Measurements from ENCODE around the gene ARNT2.

ARNT2 gene

DNA sequence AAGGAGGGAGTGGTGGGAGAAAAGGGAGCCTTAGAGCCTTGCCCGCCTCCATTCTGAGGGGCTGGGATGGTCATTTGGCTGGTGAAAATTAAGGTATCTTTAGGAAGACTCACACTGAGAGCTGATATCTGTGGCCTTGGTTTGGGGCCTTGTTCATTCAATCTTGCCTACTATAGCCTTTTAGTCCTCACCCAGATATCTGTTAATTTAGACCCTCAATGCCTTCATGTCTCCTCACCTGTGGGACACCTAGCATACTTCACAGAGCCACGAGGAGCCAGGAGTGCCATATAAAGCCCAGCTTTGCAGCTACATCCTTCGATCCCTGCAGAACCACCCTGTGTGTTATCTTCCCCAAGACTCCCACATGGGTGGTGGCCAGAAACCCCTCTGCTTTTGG, 4.7 kb upstream of the ARNT2 start:
- Mint-ChIP-seq H3K36me3 (no peaks in the 10 kb centered on the region), H3K4me3 (no peak overlapping the region), H3K27ac (no peak overlapping the region), H3K4me1 (no peaks in the 10 kb centered on the region), H3K9me3 (no peaks in the 10 kb centered on the region)
- DNase-seq (ENCODE audit: low spot score in 2 of 2) (no peak), ATAC-seq (no peak)

DNA sequence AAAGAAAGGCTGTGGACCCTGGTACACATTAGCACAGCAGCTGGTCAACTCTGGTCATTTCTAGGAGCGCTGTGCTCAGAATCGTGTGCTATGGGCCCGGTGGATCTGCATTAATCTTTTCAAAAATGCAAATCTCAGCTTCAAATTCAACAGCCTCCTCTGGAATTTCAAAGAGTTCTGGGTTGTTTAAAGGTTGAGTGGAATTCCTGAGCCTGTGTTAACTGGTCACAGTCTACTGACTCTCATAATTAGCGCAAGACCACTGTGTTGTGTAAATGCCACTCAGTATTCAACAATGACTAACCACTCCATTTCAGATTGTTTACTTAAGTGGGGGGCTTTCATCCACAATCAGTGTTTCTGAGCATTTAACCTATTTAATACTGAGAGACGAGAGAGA, 2.7 kb upstream of the ARNT2 start:
- Mint-ChIP-seq H3K36me3 (no peaks in the 10 kb centered on the region), H3K27ac (no peak overlapping the region), H3K4me3 (no peak overlapping the region)

DNA sequence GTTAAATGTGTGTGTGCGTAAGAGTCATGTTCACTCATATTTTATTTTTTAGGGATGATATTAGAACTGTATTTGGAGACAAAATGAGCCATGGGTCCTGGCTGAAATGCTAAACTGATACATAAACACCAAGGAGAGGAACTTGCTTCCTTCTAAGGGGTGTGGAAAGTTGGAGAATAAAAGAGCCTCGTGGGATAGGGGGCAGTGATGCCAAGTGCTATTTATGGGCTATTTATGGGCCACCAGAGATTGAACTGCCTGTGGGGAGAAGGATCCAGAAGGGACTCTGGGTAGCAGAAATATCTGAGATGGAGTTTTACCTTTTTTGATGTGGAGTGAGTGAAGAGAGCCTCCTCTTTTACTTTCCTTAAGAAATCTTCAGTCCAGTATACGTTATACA, 1.8 kb upstream of the ARNT2 start:
- Mint-ChIP-seq H3K4me1 (no peaks in the 10 kb centered on the region), H3K9me3 (no peaks in the 10 kb centered on the region), H3K4me3 (no peak overlapping the region), H3K36me3 (no peaks in the 10 kb centered on the region), H3K27ac (no peak overlapping the region)
- ATAC-seq (no peak), DNase-seq (ENCODE audit: low spot score in 2 of 2) (no peak)

More for the DNA sequence above, 2.7 kb upstream of the ARNT2 start:
- no peaks in the 10 kb centered on the region for H3K4me1 Mint-ChIP-seq
- no peaks in the 10 kb centered on the region for H3K9me3 Mint-ChIP-seq
- ATAC-seq (no peak), DNase-seq (ENCODE audit: low spot score in 2 of 2) (no peak)

DNA sequence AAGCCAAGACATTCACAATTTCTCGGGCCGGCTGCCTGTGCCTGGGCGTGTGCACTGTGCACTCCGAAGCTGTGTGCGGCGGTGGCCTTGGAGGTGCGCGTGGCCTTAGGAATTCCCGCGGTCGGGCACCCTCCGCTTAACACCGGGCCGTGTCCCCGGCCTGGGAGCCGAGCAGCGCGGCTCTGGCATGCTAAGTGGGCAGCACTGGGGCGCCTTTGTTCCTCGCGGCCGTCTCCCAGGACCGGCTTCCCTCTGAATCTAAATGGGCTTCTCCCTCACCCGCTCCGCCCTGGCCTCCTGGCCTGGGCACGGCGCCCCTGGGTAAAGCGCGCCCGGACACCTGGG, 498 bp upstream of the ARNT2 start:
- Mint-ChIP-seq H3K27ac (no peak overlapping the region), H3K4me3 (no peak overlapping the region), H3K4me1 (no peaks in the 10 kb centered on the region), H3K36me3 (no peaks in the 10 kb centered on the region), H3K9me3 (no peaks in the 10 kb centered on the region)
- DNase-seq (ENCODE audit: low spot score in 2 of 2): no peak
- ATAC-seq: no peak

DNA sequence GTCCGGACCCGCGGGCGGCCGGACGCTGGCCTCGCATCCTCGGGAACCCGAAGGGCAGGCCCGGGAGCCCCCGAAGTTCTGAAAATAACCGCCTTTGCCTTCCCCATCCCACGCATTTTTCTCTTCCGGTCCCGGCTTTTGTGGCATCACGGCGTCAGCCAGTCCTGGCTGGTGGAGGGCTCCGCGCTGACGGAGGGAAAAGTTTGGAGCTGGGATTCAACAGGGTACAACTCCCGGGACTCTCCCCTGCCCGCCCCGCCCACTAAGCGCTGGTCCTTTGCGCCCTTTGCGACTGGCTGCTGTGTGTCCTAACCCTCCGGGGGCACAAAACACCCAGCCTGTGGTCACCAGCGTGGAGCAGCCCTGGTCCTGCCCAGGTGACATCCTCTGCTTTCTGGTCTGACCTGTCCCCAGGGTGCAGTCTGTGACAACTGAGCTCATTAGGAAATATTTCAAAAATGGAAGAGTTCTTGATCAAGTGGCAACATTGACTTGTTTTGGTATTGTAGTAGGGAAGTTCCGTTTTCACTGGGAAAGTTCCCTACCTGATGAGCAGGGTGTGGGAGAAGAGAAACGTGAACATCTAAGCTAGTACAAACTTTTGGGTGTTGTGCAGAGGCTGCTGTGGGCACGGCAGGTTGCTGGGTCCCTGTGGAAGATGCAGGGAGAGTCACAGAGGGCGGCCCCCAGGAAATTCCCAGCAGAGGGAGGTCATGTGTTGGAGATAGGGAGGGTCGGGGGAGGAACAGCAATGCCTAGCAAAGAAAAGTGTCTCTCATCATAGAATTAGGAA, 775 bp downstream of the ARNT2 start:
- no peak overlapping the region for H3K27ac Mint-ChIP-seq
- no peak overlapping the region for H3K4me3 Mint-ChIP-seq
- ATAC-seq (no peak), DNase-seq (ENCODE audit: low spot score in 2 of 2) (no peak)
- H3K9me3 Mint-ChIP-seq: no peaks in the 10 kb centered on the region
- no peaks in the 10 kb centered on the region for H3K4me1 Mint-ChIP-seq
- H3K36me3 Mint-ChIP-seq: no peaks in the 10 kb centered on the region

DNA sequence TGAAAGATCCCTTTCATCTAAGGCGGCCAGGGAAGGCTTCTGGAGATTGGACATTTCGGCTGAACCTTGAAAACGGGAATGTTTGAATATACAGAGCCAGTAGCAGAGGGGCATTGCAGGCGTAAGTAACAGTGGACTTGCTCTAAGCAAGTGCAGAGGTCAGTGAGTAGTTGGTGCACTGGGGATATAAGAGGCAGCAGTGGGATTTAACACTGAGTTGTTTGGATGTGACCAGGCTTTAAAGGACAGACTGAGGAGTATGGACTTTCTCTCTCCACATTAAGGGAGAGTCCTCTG, 1.3 kb downstream of the ARNT2 start:
- Mint-ChIP-seq H3K9me3 (no peaks in the 10 kb centered on the region), H3K27ac (no peak overlapping the region), H3K36me3 (no peaks in the 10 kb centered on the region), H3K4me3 (no peak overlapping the region), H3K4me1 (no peaks in the 10 kb centered on the region)
- DNase-seq (ENCODE audit: low spot score in 2 of 2) (no peak), ATAC-seq (no peak)

DNA sequence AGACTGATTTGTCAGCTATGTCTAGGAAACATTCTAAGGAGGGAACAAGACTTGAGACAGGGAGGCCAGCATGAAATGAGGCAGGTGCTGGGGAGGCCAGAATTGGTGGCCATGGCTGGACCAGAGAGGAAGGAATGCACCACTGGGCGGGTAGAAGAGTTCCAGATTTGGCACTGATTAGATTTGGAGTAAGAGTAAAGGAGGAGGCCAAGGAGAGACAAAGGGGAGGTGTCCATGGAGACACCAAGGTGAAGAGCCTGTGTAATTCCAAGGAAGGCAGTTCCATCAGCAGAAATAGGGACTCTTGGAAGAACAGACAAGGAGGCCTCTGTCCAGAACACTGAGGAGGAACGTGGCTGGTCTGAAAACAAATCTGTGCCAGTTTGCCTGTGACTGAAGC, 1.8 kb downstream of the ARNT2 start:
- H3K9me3 Mint-ChIP-seq: no peaks in the 10 kb centered on the region
- no peaks in the 10 kb centered on the region for H3K36me3 Mint-ChIP-seq
- no peak overlapping the region for H3K27ac Mint-ChIP-seq
- no peak overlapping the region for H3K4me3 Mint-ChIP-seq
- no peak for DNase-seq (ENCODE audit: low spot score in 2 of 2)
- H3K4me1 Mint-ChIP-seq: no peaks in the 10 kb centered on the region
- ATAC-seq: no peak

DNA sequence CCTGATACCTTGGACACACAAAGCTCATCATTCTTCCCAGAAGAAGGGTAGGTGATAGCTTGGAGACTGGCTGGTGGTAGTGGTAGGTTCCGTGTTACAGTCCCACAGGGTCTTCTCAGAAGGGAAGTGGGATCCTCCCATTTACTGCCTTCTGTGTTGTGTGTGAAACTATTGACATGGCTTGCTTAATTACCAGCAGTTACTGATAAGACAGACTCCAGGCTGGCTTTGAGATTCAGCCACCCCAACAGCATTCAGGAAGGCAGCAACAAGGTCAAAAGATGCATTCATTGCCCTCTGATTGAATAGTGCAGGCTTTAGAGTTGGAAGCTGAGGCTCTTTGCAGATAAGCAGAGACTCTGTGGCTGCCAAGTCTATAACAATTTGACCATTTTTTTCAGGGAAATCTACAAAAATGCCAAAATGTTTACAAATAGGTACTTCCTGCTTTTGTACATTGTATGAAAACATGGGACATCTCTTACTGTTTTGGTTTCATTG, 7.7 kb downstream of the ARNT2 start:
- H3K4me3 Mint-ChIP-seq: no peak overlapping the region
- no peak overlapping the region for H3K27ac Mint-ChIP-seq
- no peaks in the 10 kb centered on the region for H3K9me3 Mint-ChIP-seq
- ATAC-seq (no peak), DNase-seq (ENCODE audit: low spot score in 2 of 2) (no peak)
- H3K4me1 Mint-ChIP-seq: no peaks in the 10 kb centered on the region
- no peaks in the 10 kb centered on the region for H3K36me3 Mint-ChIP-seq

DNA sequence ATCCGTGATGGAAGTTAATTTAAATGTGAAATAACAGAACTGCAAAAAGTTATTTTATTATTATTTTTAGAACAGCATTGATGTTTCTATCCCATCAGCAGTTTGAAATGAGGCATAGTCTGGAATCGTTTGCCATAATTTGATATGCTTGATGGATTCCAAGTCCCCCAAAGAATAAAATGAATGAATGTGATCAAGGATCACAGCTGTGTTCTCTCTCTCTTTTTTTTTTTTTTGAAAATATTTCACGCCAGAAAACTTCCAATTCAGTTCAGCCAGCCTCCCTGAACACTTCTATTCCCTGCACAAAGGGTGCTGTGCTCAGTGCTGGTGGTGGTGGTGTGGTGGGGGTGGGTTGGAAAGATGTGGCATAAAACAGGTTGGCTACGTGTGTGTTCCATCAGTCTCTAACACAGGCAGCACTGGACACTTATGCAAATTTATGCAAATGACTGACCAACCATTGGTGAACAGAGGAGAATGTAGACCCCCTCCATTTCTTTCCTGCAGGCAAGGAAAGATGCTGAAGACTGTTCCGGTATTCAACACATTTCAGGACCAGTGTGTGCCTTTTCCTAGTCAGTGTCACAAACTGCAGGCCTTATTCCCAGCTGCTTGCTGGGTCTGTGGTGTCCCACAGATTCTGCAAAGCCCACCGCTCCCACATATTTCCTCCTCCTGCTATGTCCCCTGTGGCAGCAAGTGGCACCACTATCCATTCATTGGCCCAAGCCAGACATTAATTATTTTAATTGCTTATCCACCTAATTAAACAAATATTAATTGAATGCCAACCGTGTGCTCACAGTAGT, 10.6 kb downstream of the ARNT2 start:
- no peaks in the 10 kb centered on the region for H3K9me3 Mint-ChIP-seq
- DNase-seq (ENCODE audit: low spot score in 2 of 2) (no peak), ATAC-seq (no peak)
- H3K27ac Mint-ChIP-seq: no peak overlapping the region
- H3K36me3 Mint-ChIP-seq: no peaks in the 10 kb centered on the region
- no peak overlapping the region for H3K4me3 Mint-ChIP-seq
- no peaks in the 10 kb centered on the region for H3K4me1 Mint-ChIP-seq

DNA sequence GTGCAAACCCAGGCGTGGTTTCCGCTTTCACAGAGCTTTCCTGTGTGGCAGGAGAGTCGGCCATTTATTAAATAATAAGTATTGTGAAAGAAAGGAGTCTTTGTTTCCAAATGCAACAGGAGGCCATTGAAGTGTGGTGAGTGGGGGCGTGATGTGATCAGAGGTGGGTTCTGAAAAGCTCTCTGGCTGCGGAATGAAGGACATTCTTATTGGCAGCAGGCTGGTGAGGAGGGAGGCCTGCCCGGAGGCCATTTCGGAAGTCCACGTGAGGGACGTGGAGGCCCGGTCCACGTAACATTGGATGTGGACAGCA, 11.1 kb downstream of the ARNT2 start:
- Mint-ChIP-seq H3K27ac (no peak overlapping the region), H3K4me3 (no peak overlapping the region), H3K36me3 (no peaks in the 10 kb centered on the region), H3K9me3 (no peaks in the 10 kb centered on the region), H3K4me1 (no peaks in the 10 kb centered on the region)
- ATAC-seq: no peak
- no peak for DNase-seq (ENCODE audit: low spot score in 2 of 2)

DNA sequence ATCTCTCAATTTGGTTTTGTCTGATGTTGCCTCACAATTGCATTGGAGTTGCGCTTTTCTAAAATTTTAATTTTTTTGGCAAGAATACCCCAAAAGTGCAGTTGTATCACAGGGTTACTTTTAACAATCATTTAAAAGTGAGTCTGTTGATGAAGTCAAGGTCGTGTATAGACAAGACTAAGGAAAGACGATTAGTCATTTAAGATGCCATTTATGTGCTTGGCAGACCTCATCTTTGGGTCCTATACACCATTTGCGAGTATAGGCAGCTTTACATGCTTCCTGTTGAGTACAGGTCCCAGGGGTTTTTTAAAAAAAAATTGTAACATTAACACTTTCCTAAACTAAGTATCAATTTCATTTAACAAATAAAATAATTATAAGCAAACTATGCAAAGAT, 12.5 kb downstream of the ARNT2 start:
- H3K36me3 Mint-ChIP-seq: no peaks in the 10 kb centered on the region
- H3K4me1 Mint-ChIP-seq: no peaks in the 10 kb centered on the region
- H3K27ac Mint-ChIP-seq: no peak overlapping the region
- no peak overlapping the region for H3K4me3 Mint-ChIP-seq
- ATAC-seq: no peak
- H3K9me3 Mint-ChIP-seq: no peaks in the 10 kb centered on the region
- no peak for DNase-seq (ENCODE audit: low spot score in 2 of 2)

DNA sequence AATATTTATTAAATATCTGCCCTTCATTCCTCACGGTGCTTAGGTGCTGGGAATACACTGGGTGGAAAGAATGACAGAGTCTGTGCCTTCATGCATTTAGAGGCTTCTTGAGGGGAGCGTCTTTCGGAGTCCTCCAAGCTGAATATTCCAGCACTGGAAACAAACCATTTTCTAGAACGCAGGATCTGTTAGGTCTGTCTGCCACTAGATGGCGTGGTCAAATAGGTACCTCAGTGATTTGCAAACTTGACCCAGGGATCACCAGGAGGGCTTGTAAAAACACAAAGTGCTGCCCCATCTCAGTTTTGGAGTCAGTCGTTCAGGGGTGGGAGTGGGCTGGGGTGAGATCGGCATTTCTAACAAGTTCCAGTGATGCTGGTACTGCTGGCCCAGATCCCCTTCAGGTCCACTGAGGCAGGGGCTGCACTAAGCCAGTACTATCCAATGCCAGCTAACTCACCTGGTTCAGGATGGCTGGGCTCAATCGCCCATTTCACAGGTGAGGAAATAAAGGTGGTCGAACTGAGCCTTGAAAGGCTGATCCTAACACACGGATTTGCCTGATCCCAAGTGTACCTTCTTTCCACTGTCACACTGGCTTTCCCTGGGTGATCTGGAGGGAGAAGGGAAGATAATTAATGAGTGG, 14.8 kb downstream of the ARNT2 start:
- no peak for DNase-seq (ENCODE audit: low spot score in 2 of 2)
- no peak for ATAC-seq
- no peaks in the 10 kb centered on the region for H3K36me3 Mint-ChIP-seq
- no peaks in the 10 kb centered on the region for H3K4me1 Mint-ChIP-seq
- H3K9me3 Mint-ChIP-seq: no peaks in the 10 kb centered on the region
- H3K27ac Mint-ChIP-seq: no peak overlapping the region
- H3K4me3 Mint-ChIP-seq: no peak overlapping the region

DNA sequence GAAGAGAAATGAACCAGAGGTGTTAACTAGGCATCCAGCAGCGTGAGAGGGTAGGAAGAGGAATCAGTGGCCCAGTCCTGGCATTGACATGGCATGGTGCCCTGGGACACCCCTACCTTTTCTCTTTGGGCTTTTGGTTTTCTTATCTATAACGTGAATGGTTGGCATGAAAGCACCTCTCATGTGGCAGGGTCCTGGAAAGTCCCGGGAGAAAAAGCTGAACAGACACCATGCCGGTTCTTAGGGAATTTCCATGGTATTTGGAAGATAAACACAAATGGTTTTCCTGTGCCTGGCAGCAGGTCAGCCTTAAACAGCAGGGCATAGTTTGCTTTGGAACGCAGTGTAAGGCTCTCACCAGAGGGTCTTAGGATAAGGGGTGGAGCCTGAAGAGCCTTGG, 15.4 kb downstream of the ARNT2 start:
- DNase-seq (ENCODE audit: low spot score in 2 of 2): no peak
- Mint-ChIP-seq H3K4me3 (no peak overlapping the region), H3K4me1 (no peaks in the 10 kb centered on the region), H3K27ac (no peak overlapping the region), H3K36me3 (no peaks in the 10 kb centered on the region), H3K9me3 (no peaks in the 10 kb centered on the region)
- ATAC-seq: no peak

DNA sequence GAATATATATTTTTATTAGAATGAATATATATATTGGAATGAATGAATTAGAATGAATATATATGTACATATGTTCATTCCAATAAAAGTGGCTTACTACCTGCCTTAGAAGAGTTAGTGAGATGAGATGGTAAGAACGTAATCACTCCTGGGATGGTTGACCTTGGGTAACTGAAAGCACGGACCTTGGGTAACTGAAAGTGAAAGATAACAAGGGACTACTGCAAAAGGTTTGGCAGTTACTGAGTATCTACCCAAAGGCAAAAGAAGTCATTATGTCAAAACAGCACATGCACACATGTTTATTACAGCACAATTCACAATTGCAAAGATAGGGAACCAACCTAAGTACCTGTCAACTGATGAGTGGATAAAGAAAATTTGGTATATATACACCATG, 16.5 kb downstream of the ARNT2 start:
- Mint-ChIP-seq H3K9me3 (no peaks in the 10 kb centered on the region), H3K4me1 (no peaks in the 10 kb centered on the region), H3K36me3 (no peaks in the 10 kb centered on the region), H3K27ac (no peak overlapping the region), H3K4me3 (no peak overlapping the region)
- ATAC-seq (no peak), DNase-seq (ENCODE audit: low spot score in 2 of 2) (no peak)

DNA sequence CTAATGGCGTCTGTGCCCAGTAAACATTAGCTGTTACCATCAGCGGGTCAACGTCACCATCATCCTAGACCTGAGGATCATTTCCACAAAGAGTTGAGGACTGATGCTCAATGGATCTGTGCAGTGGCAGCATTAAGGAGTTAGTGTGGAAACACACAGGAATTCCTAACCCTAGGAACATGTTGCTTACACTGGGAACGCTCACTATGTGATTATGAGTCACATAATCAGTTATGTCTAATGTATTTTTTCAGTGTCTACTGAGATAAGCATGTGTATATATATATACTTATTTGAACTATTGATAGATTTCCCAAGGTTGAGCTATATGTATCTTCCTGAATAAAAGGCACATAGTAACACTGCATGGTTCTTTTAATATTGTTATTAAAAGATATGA, 19.0 kb downstream of the ARNT2 start:
- Mint-ChIP-seq H3K36me3 (no peaks in the 10 kb centered on the region), H3K4me1 (no peaks in the 10 kb centered on the region), H3K27ac (no peak overlapping the region), H3K4me3 (no peak overlapping the region), H3K9me3 (no peaks in the 10 kb centered on the region)
- no peak for DNase-seq (ENCODE audit: low spot score in 2 of 2)
- ATAC-seq: no peak

DNA sequence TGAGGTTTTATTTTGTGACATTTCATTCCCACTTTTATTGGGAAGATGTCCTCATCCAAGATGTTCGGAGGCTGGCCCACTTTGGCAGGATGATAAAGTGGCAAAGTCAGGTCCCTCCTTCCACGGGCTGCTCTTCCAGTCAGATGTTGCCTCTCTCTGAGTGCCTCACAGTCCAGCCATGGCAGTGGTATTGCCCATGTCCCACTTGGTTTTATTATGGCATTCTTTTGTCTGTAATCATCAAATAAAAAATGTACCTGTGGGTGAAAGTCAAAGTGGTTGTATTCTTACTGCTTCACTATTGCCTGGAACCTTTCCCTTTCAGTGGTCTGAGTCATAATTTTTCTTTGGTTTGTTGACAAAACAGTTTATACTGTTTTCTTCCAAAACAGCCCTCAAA, 20.2 kb downstream of the ARNT2 start:
- H3K27ac Mint-ChIP-seq: no peak overlapping the region
- ATAC-seq (no peak), DNase-seq (ENCODE audit: low spot score in 2 of 2) (no peak)
- no peaks in the 10 kb centered on the region for H3K9me3 Mint-ChIP-seq
- no peaks in the 10 kb centered on the region for H3K4me1 Mint-ChIP-seq
- H3K36me3 Mint-ChIP-seq: no peaks in the 10 kb centered on the region
- no peak overlapping the region for H3K4me3 Mint-ChIP-seq

All from stimulated activated effector memory CD8-positive, alpha-beta T cell treated with anti-CD3 and anti-CD28 coated beads, Interleukin-12 subunit alpha, Interleukin-12 subunit beta, amount 100 ng/mL, for 72 hours (primary cell).